Loucy (cell line): ENCODE data around the gene POLD1.

Experiments used
- CTCF ChIP-seq: fragments of 200-600 bp; sonication (generic); conservative IDR thresholded peaks from 2 replicates; pipeline ENCODE4 v1.5.1; 2014; ENCODE audit warnings: mild to moderate bottlenecking, antibody characterized with exemption, low read length
- EZH2phosphoT487 ChIP-seq: fragments of 200-600 bp; IDR thresholded peaks from 2 replicates; pipeline ENCODE4 v1.6.1; 2018; ENCODE audit warnings: antibody characterized with exemption, mild to moderate bottlenecking, moderate library complexity, borderline replicate concordance

- TF ChIP-seq CTCF (no peak), EZH2phosphoT487 (no peak)
These were observed 82.0 kb downstream of the POLD1 start for GRCh38 chr19:50465986-50466705.
